Panc1 (cell line): Measurements from ENCODE around the gene IBA57. TPM values are rescaled to one million over a fixed set of nuclear protein-coding genes. Genes with fewer than 3 reads are reported as not detected.
"Not testable (repeated sequence)": the region's sequence is repeated elsewhere in the genome, so short reads cannot be mapped to it uniquely, and the experiment has no call there.

Source experiments
- ATAC-seq: fragments of 200-7000 bp; cut with Tn5 transposase; 2 replicates; pipeline ENCODE4 v1.9.1; 2020; ENCODE audit warnings: mild to moderate bottlenecking, moderate library complexity
- BruUV-seq: library from RNA; stranded (reverse); fragments of 400-500 nt; replicated peaks from 2 replicates; lab custom pipeline; 2021; lab: Mats Ljungman, UMichigan
- CTCF ChIA-PET: fragments of 300-600 bp; sonication (Branson Sonifier 250); formaldehyde crosslinking; loops from one replicate; lab custom pipeline; 2022; ENCODE audit warnings: antibody characterized with exemption; lab: Charles Lee
- POLR2A ChIA-PET: fragments of 300-600 bp; sonication (Branson Sonifier 250); formaldehyde crosslinking; loops from one replicate; lab custom pipeline; 2022; ENCODE audit warnings: antibody characterized with exemption; lab: Charles Lee
- DNase-seq: peaks from one replicate; pipeline ENCODE4 v3.0.0-alpha.2; 2010; ENCODE audit warnings: low read depth, low spot score
- H3K27ac ChIP-seq: 2 replicates; pipeline ENCODE4 v1.5.1; 2011; ENCODE audit warnings: mild to moderate bottlenecking, low read length, inconsistent platforms
- H3K27me3 ChIP-seq: fragments of 200-500 bp; sonication (Bioruptor generic); 2 replicates; pipeline ENCODE4 v1.6.0; 2014; ENCODE audit warnings: low read length, inconsistent platforms; ENCODE audit not compliant: control insufficient read depth, insufficient read depth
- H3K36me3 ChIP-seq: fragments of 200-500 bp; sonication (Bioruptor generic); 2 replicates; pipeline ENCODE4 v1.5.1; 2014; ENCODE audit warnings: inconsistent platforms, mild to moderate bottlenecking, low read length, moderate library complexity; ENCODE audit not compliant: control insufficient read depth, insufficient read depth
- H3K4me1 ChIP-seq: 2 replicates; pipeline ENCODE4 v1.5.1; 2011; ENCODE audit warnings: inconsistent platforms, mild to moderate bottlenecking, low read length, moderate library complexity; ENCODE audit not compliant: control insufficient read depth, insufficient read depth
- H3K4me3 ChIP-seq, 2 experiments: 2 replicates each; pipeline ENCODE4 v1.5.1; 2011 to 2012; ENCODE audit warnings: low read depth in 2 of 2, low read length in 2 of 2, mild to moderate bottlenecking in 2 of 2, inconsistent platforms in 1 of 2, moderate library complexity in 1 of 2
- H3K9me3 ChIP-seq: fragments of 200-500 bp; sonication (Bioruptor generic); 2 replicates; pipeline ENCODE4 v1.5.1; 2014; ENCODE audit warnings: low read depth, mild to moderate bottlenecking, inconsistent platforms, low read length, moderate library complexity; ENCODE audit not compliant: control insufficient read depth, insufficient read depth
- POLR2AphosphoS5 ChIP-seq: IDR thresholded peaks from 2 replicates; pipeline ENCODE4 v1.6.1; 2012; ENCODE audit warnings: mild to moderate bottlenecking, low read depth, low read length, moderate library complexity
- REST ChIP-seq, 2 experiments: IDR thresholded peaks; 2 replicates each; pipeline ENCODE4 v1.6.1; 2011 to 2012; ENCODE audit warnings: low read depth in 2 of 2, control low read depth in 1 of 2, low read length in 1 of 2, mild to moderate bottlenecking in 1 of 2, moderate library complexity in 1 of 2; ENCODE audit not compliant: insufficient read depth in 1 of 2
- SIN3A ChIP-seq: IDR thresholded peaks from 2 replicates; pipeline ENCODE4 v1.6.1; 2012; ENCODE audit warnings: low read depth, mild to moderate bottlenecking, low read length, moderate library complexity, borderline replicate concordance; ENCODE audit not compliant: insufficient read depth
- TCF7L2 ChIP-seq: IDR thresholded peaks from 2 replicates; pipeline ENCODE4 v1.6.1; 2011; ENCODE audit warnings: mild to moderate bottlenecking, low read depth, low read length, inconsistent platforms
- in situ Hi-C: cut with HindIII; loops from 2 replicates; pipeline ENCODE4 v1.10.0; 2016; ENCODE audit warnings: low sequenced_read_pairs, low pct_unique_long_range_greater_than_20kb
- intact Hi-C: fragments of 100-400 bp; cut with micrococcal nuclease; formaldehyde crosslinking; loops from one replicate; pipeline ENCODE4 v1.10.0; 2022; ENCODE audit not compliant: unreplicated experiment
- total RNA-seq: library from RNA; stranded (reverse); gene quantifications from one replicate; pipeline ENCODE4 v1.2.1, GENCODE V29; 2021; ENCODE audit not compliant: unreplicated experiment
- TF ChIP-seq, protein P1 (sequence below): fragments of 450-650 bp; IDR thresholded peaks from 2 replicates; pipeline ENCODE4 v1.5.1; 2017; ENCODE audit warnings: mild to moderate bottlenecking

Gene IBA57
- total RNA-seq, 1 experiment from 2014 or later = 11.3 TPM

GRCh38 chr1:228184152-228184551 lies 18.5 kb downstream of the IBA57 start:
- Histone ChIP-seq H3K27me3 (no peaks in the 10 kb centered on the region), H3K36me3 (no peaks in the 10 kb centered on the region), H3K27ac (no peak overlapping the region), H3K9me3 (no peaks in the 10 kb centered on the region), H3K4me3 (no peak overlapping the region), H3K4me1 (no peaks in the 10 kb centered on the region)
- intact Hi-C loops (no loop called here), in situ Hi-C loops (no loop called here)
- no peak for TF ChIP-seq POLR2AphosphoS5
- TF ChIP-seq REST (IDR thresholded peaks at IDR 0.05; ENCODE audit: insufficient read depth in 1 of 2, low read depth in 2 of 2, low read length in 1 of 2) = no peak
- TF ChIP-seq TCF7L2 = no peak
- TF ChIP-seq, protein P1, sequence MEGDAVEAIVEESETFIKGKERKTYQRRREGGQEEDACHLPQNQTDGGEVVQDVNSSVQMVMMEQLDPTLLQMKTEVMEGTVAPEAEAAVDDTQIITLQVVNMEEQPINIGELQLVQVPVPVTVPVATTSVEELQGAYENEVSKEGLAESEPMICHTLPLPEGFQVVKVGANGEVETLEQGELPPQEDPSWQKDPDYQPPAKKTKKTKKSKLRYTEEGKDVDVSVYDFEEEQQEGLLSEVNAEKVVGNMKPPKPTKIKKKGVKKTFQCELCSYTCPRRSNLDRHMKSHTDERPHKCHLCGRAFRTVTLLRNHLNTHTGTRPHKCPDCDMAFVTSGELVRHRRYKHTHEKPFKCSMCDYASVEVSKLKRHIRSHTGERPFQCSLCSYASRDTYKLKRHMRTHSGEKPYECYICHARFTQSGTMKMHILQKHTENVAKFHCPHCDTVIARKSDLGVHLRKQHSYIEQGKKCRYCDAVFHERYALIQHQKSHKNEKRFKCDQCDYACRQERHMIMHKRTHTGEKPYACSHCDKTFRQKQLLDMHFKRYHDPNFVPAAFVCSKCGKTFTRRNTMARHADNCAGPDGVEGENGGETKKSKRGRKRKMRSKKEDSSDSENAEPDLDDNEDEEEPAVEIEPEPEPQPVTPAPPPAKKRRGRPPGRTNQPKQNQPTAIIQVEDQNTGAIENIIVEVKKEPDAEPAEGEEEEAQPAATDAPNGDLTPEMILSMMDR = no peak
- TF ChIP-seq SIN3A = no peak
- POLR2A ChIA-PET = no interaction called here
- CTCF ChIA-PET = no interaction called here
- no TSS peak for BruUV-seq
- no peak for ATAC-seq
- no peak for DNase-seq

- DNase-seq = no peak
- Histone ChIP-seq H3K4me3 (no peak overlapping the region), H3K4me1 (no peaks in the 10 kb centered on the region), H3K9me3 (no peaks in the 10 kb centered on the region), H3K36me3 (no peaks in the 10 kb centered on the region), H3K27me3 (no peaks in the 10 kb centered on the region), H3K27ac (no peak overlapping the region)
- intact Hi-C loops = no loop called here
- in situ Hi-C loops = no loop called here
- no peak for ATAC-seq
- ChIA-PET POLR2A (no interaction called here), CTCF (no interaction called here)
- no TSS peak for BruUV-seq
- TF ChIP-seq POLR2AphosphoS5 (no peak), TCF7L2 (no peak), REST (IDR thresholded peaks at IDR 0.05; ENCODE audit: insufficient read depth in 1 of 2, low read depth in 2 of 2, low read length in 1 of 2) (no peak), SIN3A (no peak)
- TF ChIP-seq, protein P1 = no peak
Measured at GRCh38 chr1:228185641-228185965, 20.0 kb downstream of the IBA57 start.

DNA sequence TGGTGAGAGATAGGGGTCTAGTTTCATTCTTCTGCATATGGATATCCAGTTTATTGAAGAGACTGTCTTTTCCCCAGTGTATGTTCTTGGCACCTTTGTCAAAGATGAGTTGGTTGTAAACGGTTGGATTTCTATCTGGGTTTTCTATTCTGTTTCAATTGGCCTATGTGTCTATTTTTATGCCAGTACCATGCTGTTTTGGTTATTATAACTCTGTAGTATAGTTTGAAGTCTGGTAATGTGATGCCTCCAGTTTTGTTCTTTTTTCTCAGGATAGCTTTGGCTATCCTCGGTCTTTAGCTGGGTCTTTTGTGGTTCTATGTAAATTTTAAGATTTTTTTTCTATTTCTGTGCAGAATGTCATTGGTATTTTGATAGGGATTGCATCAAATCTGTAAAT lies 22.6 kb downstream of the IBA57 start:
- BruUV-seq, H3K27me3 ChIP-seq, POLR2A ChIA-PET, H3K36me3 ChIP-seq, DNase-seq, H3K9me3 ChIP-seq, in situ Hi-C loops, H3K4me1 ChIP-seq, H3K4me3 ChIP-seq, H3K27ac ChIP-seq, ATAC-seq, CTCF ChIA-PET, intact Hi-C loops: not testable (repeated sequence)
